Panc1 (cell line): ENCODE data around the gene RPL4. TPM values are rescaled to one million over a fixed set of nuclear protein-coding genes. Genes with fewer than 3 reads are reported as not detected.
"Not testable (repeated sequence)": the region's sequence is repeated elsewhere in the genome, so short reads cannot be mapped to it uniquely, and the experiment has no call there.

Experiments
- ATAC-seq: fragments of 200-7000 bp; cut with Tn5 transposase; 2 replicates; pipeline ENCODE4 v1.9.1; 2020; ENCODE audit warnings: mild to moderate bottlenecking, moderate library complexity
- BruUV-seq: library from RNA; stranded (reverse); fragments of 400-500 nt; replicated peaks from 2 replicates; lab custom pipeline; 2021; lab: Mats Ljungman, UMichigan
- CTCF ChIA-PET: fragments of 300-600 bp; sonication (Branson Sonifier 250); formaldehyde crosslinking; loops from one replicate; lab custom pipeline; 2022; ENCODE audit warnings: antibody characterized with exemption; lab: Charles Lee
- POLR2A ChIA-PET: fragments of 300-600 bp; sonication (Branson Sonifier 250); formaldehyde crosslinking; loops from one replicate; lab custom pipeline; 2022; ENCODE audit warnings: antibody characterized with exemption; lab: Charles Lee
- DNase-seq: peaks from one replicate; pipeline ENCODE4 v3.0.0-alpha.2; 2010; ENCODE audit warnings: low read depth, low spot score
- H3K27ac ChIP-seq: 2 replicates; pipeline ENCODE4 v1.5.1; 2011; ENCODE audit warnings: mild to moderate bottlenecking, low read length, inconsistent platforms
- H3K27me3 ChIP-seq: fragments of 200-500 bp; sonication (Bioruptor generic); 2 replicates; pipeline ENCODE4 v1.6.0; 2014; ENCODE audit warnings: low read length, inconsistent platforms; ENCODE audit not compliant: control insufficient read depth, insufficient read depth
- H3K36me3 ChIP-seq: fragments of 200-500 bp; sonication (Bioruptor generic); 2 replicates; pipeline ENCODE4 v1.5.1; 2014; ENCODE audit warnings: inconsistent platforms, mild to moderate bottlenecking, low read length, moderate library complexity; ENCODE audit not compliant: control insufficient read depth, insufficient read depth
- H3K4me1 ChIP-seq: 2 replicates; pipeline ENCODE4 v1.5.1; 2011; ENCODE audit warnings: inconsistent platforms, mild to moderate bottlenecking, low read length, moderate library complexity; ENCODE audit not compliant: control insufficient read depth, insufficient read depth
- H3K4me3 ChIP-seq, 2 experiments: 2 replicates each; pipeline ENCODE4 v1.5.1; 2011 to 2012; ENCODE audit warnings: low read depth in 2 of 2, low read length in 2 of 2, mild to moderate bottlenecking in 2 of 2, inconsistent platforms in 1 of 2, moderate library complexity in 1 of 2
- H3K9me3 ChIP-seq: fragments of 200-500 bp; sonication (Bioruptor generic); 2 replicates; pipeline ENCODE4 v1.5.1; 2014; ENCODE audit warnings: low read depth, mild to moderate bottlenecking, inconsistent platforms, low read length, moderate library complexity; ENCODE audit not compliant: control insufficient read depth, insufficient read depth
- CTCF ChIP-seq: fragments of 450-650 bp; IDR thresholded peaks from 2 replicates; pipeline ENCODE4 v1.5.1; 2017; ENCODE audit warnings: mild to moderate bottlenecking
- POLR2AphosphoS5 ChIP-seq: IDR thresholded peaks from 2 replicates; pipeline ENCODE4 v1.6.1; 2012; ENCODE audit warnings: mild to moderate bottlenecking, low read depth, low read length, moderate library complexity
- REST ChIP-seq, 2 experiments: IDR thresholded peaks; 2 replicates each; pipeline ENCODE4 v1.6.1; 2011 to 2012; ENCODE audit warnings: low read depth in 2 of 2, control low read depth in 1 of 2, low read length in 1 of 2, mild to moderate bottlenecking in 1 of 2, moderate library complexity in 1 of 2; ENCODE audit not compliant: insufficient read depth in 1 of 2
- SIN3A ChIP-seq: IDR thresholded peaks from 2 replicates; pipeline ENCODE4 v1.6.1; 2012; ENCODE audit warnings: low read depth, mild to moderate bottlenecking, low read length, moderate library complexity, borderline replicate concordance; ENCODE audit not compliant: insufficient read depth
- TCF7L2 ChIP-seq: IDR thresholded peaks from 2 replicates; pipeline ENCODE4 v1.6.1; 2011; ENCODE audit warnings: mild to moderate bottlenecking, low read depth, low read length, inconsistent platforms
- in situ Hi-C: cut with HindIII; loops from 2 replicates; pipeline ENCODE4 v1.10.0; 2016; ENCODE audit warnings: low sequenced_read_pairs, low pct_unique_long_range_greater_than_20kb
- intact Hi-C: fragments of 100-400 bp; cut with micrococcal nuclease; formaldehyde crosslinking; loops from one replicate; pipeline ENCODE4 v1.10.0; 2022; ENCODE audit not compliant: unreplicated experiment
- total RNA-seq: library from RNA; stranded (reverse); gene quantifications from one replicate; pipeline ENCODE4 v1.2.1, GENCODE V29; 2021; ENCODE audit not compliant: unreplicated experiment

RPL4 gene
- total RNA-seq, 1 experiment from 2014 or later, result 2,268 TPM

GRCh38 chr15:66505430-66505811 is 766 bp upstream of the RPL4 start:
- in situ Hi-C loops (no loop called here), intact Hi-C loops (no loop called here)
- Histone ChIP-seq H3K27ac (peak overlapping the region; percentile 100), H3K27me3 (no peaks in the 10 kb centered on the region), H3K36me3 (peaks cover 51% of the 10 kb centered on the region), H3K4me1 (peaks cover 26% of the 10 kb centered on the region), H3K9me3 (no peaks in the 10 kb centered on the region), H3K4me3 (peak overlapping the region; percentile 100)
- no TSS peak for BruUV-seq
- ChIA-PET CTCF (interaction anchor here (1.0 kb wide), 1 partner anchor 61 kb away, joined by 3 read pairs; no protein-coding TSS in a partner anchor), POLR2A (interaction anchor here (0.5 to 0.6 kb wide), 2 partner anchors 122 to 591 kb away, joined by 3 to 4 read pairs; no protein-coding TSS in a partner anchor)
- DNase-seq (no peak), ATAC-seq (peak; percentile 53)
- TF ChIP-seq REST (IDR thresholded peaks at IDR 0.05; ENCODE audit: insufficient read depth in 1 of 2, low read depth in 2 of 2, low read length in 1 of 2), result no peak; a peak in 1 of 4 replicates
- TF ChIP-seq TCF7L2, result no peak
- no peak for TF ChIP-seq SIN3A
- TF ChIP-seq CTCF, result no peak
- TF ChIP-seq POLR2AphosphoS5, result no peak

GRCh38 chr15:66503780-66504562 is 684 bp downstream of the RPL4 start:
- Histone ChIP-seq H3K36me3 (peaks cover 58% of the 10 kb centered on the region), H3K27me3 (no peaks in the 10 kb centered on the region), H3K27ac (peak overlapping the region; percentile 100), H3K4me3 (peak overlapping the region; percentile 100), H3K4me1 (peaks cover 40% of the 10 kb centered on the region), H3K9me3 (no peaks in the 10 kb centered on the region)
- TF ChIP-seq TCF7L2 (no peak), POLR2AphosphoS5 (0 out of 2 replicates have a peak, but pooled peaks have one; percentile 6)
- ChIA-PET POLR2A (no interaction called here), CTCF (no interaction called here)
- DNase-seq, result no peak
- in situ Hi-C loops, result no loop called here
- ATAC-seq, result no peak
- intact Hi-C loops, result no loop called here
- TSS peak; percentile 82 for BruUV-seq

- H3K27ac ChIP-seq, result peak overlapping the region; percentile 100
- in situ Hi-C loops, H3K9me3 ChIP-seq, ATAC-seq, CTCF ChIA-PET, H3K27me3 ChIP-seq, intact Hi-C loops, BruUV-seq, POLR2A ChIA-PET, DNase-seq: not testable (repeated sequence)
- H3K4me3 ChIP-seq, result peak overlapping the region; percentile 100
- peaks cover 59% of the 10 kb centered on the region for H3K36me3 ChIP-seq
- H3K4me1 ChIP-seq, result peaks cover 49% of the 10 kb centered on the region
Measured at GRCh38 chr15:66503041-66503648, 1.5 kb downstream of the RPL4 start.
